K562 (cell line): ENCODE data around the gene DYNLT4. TPM values are rescaled to one million over a fixed set of nuclear protein-coding genes. Genes with fewer than 3 reads are reported as not detected.

Experiments
- ATAC-seq: fragments of 200-7000 bp; cut with Tn5 transposase; 3 replicates; pipeline ENCODE4 v1.9.1; 2020; ENCODE audit warnings: moderate library complexity
- BruUV-seq: library from RNA; stranded (reverse); fragments of 400-500 nt; replicated peaks from 2 replicates; lab custom pipeline; 2021; lab: Mats Ljungman, UMichigan
- CTCF ChIA-PET: fragments of 300-600 bp; formaldehyde crosslinking; extraction: SDS; loops from one replicate; lab custom pipeline; 2021; ENCODE audit warnings: low intra/inter-chr PET ratio; lab: Yijun Ruan, JAX
- POLR2A ChIA-PET: fragments of 300-600, 350-650 bp; sonication (Branson Sonifier 250); formaldehyde crosslinking; extraction: SDS; loops from one replicate; lab custom pipeline; 2021; ENCODE audit warnings: antibody characterized with exemption, inconsistent platforms; lab: Yijun Ruan, JAX
- DNase-seq, 4 experiments: peaks; one replicate each; pipeline versions ENCODE4 v3.0.0 to v3.0.0-alpha.2; 2011 to 2018; ENCODE audit warnings: low spot score in 3 of 4, mixed read lengths in 3 of 4; ENCODE audit errors: extremely low read depth in 1 of 4
- FAIRE-seq: peaks from 2 replicates; lab custom pipeline; 2011; peaks lifted over from hg19 to GRCh38; lab: Jason Lieb, UNC
- H2AFZ ChIP-seq: 2 replicates; pipeline ENCODE4 v1.6.0; 2011; ENCODE audit warnings: low read depth, low read length, control low read depth, inconsistent platforms
- H3K27ac ChIP-seq: fragments of 200-600 bp; 3 replicates; pipeline ENCODE4 v1.8.0; 2011; ENCODE audit warnings: low read depth, mild to moderate bottlenecking, control low read depth, inconsistent platforms, low read length, moderate library complexity, mixed read lengths; ENCODE audit errors: extremely low read depth
- H3K27me3 ChIP-seq, 2 experiments: fragments of 300-600 bp in 1 of 2; 2 replicates in 1 of 2; 3 replicates in 1 of 2; pipeline versions ENCODE4 v1.6.0 to v1.8.0; 2011; ENCODE audit warnings: inconsistent platforms in 2 of 2, low read length in 2 of 2, mild to moderate bottlenecking in 1 of 2, mixed read lengths in 1 of 2, moderate library complexity in 1 of 2; ENCODE audit not compliant: control insufficient read depth in 2 of 2, insufficient read depth in 2 of 2
- H3K36me3 ChIP-seq: fragments of 300-600 bp; 3 replicates; pipeline ENCODE4 v1.8.0; 2011; ENCODE audit warnings: mild to moderate bottlenecking, low read length, inconsistent platforms; ENCODE audit not compliant: control insufficient read depth, insufficient read depth
- H3K4me1 ChIP-seq, 2 experiments: fragments of 200-600 bp in 1 of 2; replicated peaks in 1 of 2; 2 replicates in 1 of 2; 3 replicates in 1 of 2; pipeline versions ENCODE4 v1.5.1 to v1.8.0; 2011; ENCODE audit warnings: inconsistent platforms in 2 of 2, low read length in 2 of 2, mild to moderate bottlenecking in 1 of 2, mixed read lengths in 1 of 2, moderate library complexity in 1 of 2; ENCODE audit not compliant: control insufficient read depth in 2 of 2, insufficient read depth in 2 of 2
- H3K4me2 ChIP-seq: 2 replicates; pipeline ENCODE4 v1.6.1; 2011; ENCODE audit warnings: low read length, control low read depth, inconsistent platforms, mixed read lengths; ENCODE audit not compliant: insufficient read depth
- H3K4me3 ChIP-seq: fragments of 200-600 bp; sonication (generic), shearing (Covaris generic); 2 replicates; pipeline ENCODE4 v1.5.1; 2016; ENCODE audit warnings: control low read depth, inconsistent platforms
- H3K79me2 ChIP-seq: fragments of 200-600 bp; 3 replicates; pipeline ENCODE4 v1.8.0; 2011; ENCODE audit warnings: low read length, inconsistent platforms; ENCODE audit not compliant: control insufficient read depth, insufficient read depth
- H3K9ac ChIP-seq, 2 experiments: 2 replicates each; pipeline versions ENCODE4 v1.6.0 to v1.6.1; 2011; ENCODE audit warnings: low read depth in 2 of 2, low read length in 2 of 2, control low read depth in 1 of 2, inconsistent platforms in 1 of 2, mild to moderate bottlenecking in 1 of 2, mixed read lengths in 1 of 2; ENCODE audit not compliant: insufficient read depth in 1 of 2
- H3K9me1 ChIP-seq: one replicate; pipeline ENCODE4 v1.6.0; 2011; ENCODE audit warnings: inconsistent platforms, mild to moderate bottlenecking, low read length, moderate library complexity; ENCODE audit not compliant: control insufficient read depth, insufficient read depth
- H3K9me3 ChIP-seq: replicated peaks from 2 replicates; pipeline ENCODE4 v1.5.1; 2011; ENCODE audit warnings: low read depth, low read length, inconsistent platforms; ENCODE audit not compliant: control insufficient read depth, insufficient read depth
- H4K20me1 ChIP-seq: replicated peaks from 2 replicates; pipeline ENCODE4 v1.6.1; 2011; ENCODE audit warnings: low read length, inconsistent platforms, mixed read lengths; ENCODE audit not compliant: control insufficient read depth, insufficient read depth
- ESRRA ChIP-seq: fragments of 450-650 bp; IDR thresholded peaks from 2 replicates; pipeline ENCODE4 v1.6.1; 2014; ENCODE audit warnings: low read depth, mild to moderate bottlenecking, moderate library complexity, borderline replicate concordance
- FOXP1 ChIP-seq: sonication (generic); formaldehyde crosslinking; IDR thresholded peaks from 2 replicates; pipeline ENCODE4 v1.8.0; 2022; ENCODE audit warnings: mild to moderate bottlenecking, missing genetic modification reagents
- HLTF ChIP-seq: fragments of 450-650 bp; IDR thresholded peaks from 2 replicates; pipeline ENCODE4 v1.6.1; 2016
- MCM2 ChIP-seq: fragments of 450-650 bp; IDR thresholded peaks from 2 replicates; pipeline ENCODE4 v1.6.1; 2017; ENCODE audit warnings: low read depth, mild to moderate bottlenecking
- SAFB2 ChIP-seq: fragments of 200-400 bp; formaldehyde crosslinking; IDR thresholded peaks from 2 replicates; pipeline ENCODE4 v1.6.1; 2018; ENCODE audit warnings: borderline replicate concordance, low read length, low read depth, moderate library complexity; ENCODE audit not compliant: severe bottlenecking
- SPI1 ChIP-seq: IDR thresholded peaks from 2 replicates; pipeline ENCODE4 v1.6.1; 2011; ENCODE audit warnings: low read depth, low read length, control low read depth, borderline replicate concordance
- TAL1 ChIP-seq: fragments of 450-650 bp; IDR thresholded peaks from 2 replicates; pipeline ENCODE4 v1.6.1; 2016; ENCODE audit warnings: mild to moderate bottlenecking
- TCF7 ChIP-seq: sonication (generic); IDR thresholded peaks from 2 replicates; pipeline ENCODE4 v1.6.1; 2016; ENCODE audit warnings: antibody characterized with exemption, borderline replicate concordance
- TEAD4 ChIP-seq, 2 experiments: sonication (generic) in 1 of 2; formaldehyde crosslinking in 1 of 2; IDR thresholded peaks; 2 replicates each; pipeline versions ENCODE4 v1.6.1 to v1.8.0; 2012 to 2022; ENCODE audit warnings: borderline replicate concordance in 1 of 2, inconsistent platforms in 1 of 2, low read length in 1 of 2, mild to moderate bottlenecking in 1 of 2, missing genetic modification reagents in 1 of 2
- ZNF431 ChIP-seq: sonication (generic); formaldehyde crosslinking; IDR thresholded peaks from 2 replicates; pipeline ENCODE4 v1.8.0; 2022; ENCODE audit warnings: mild to moderate bottlenecking, missing genetic modification reagents
- ZNF766 ChIP-seq: fragments of 200-800 bp; sonication (Bioruptor generic); conservative IDR thresholded peaks from 2 replicates; pipeline ENCODE4 v1.6.1; 2016; ENCODE audit warnings: missing genetic modification characterization, missing compliant biosample characterization
- ZNF778 ChIP-seq: fragments of 450-650 bp; formaldehyde crosslinking; IDR thresholded peaks from 2 replicates; pipeline ENCODE4 v1.4.0; 2020; ENCODE audit warnings: mild to moderate bottlenecking, moderate library complexity
- WGBS: fragments of 100-300 bp; shearing (Covaris generic); methylation state at CpG from one replicate; pipeline ENCODE4 v1.1.6; 2016; ENCODE audit warnings: low coverage, mixed read lengths; ENCODE audit not compliant: insufficient coverage; ENCODE audit errors: missing lambda C conversion rate; 5-methylcytosine and 5-hydroxymethylcytosine counted together
- in situ Hi-C: fragments of 300-500 bp; cut with MboI; formaldehyde crosslinking; loops from 4 replicates; pipeline ENCODE4 v1.15.0; 2018; ENCODE audit warnings: inconsistent platforms, mixed read lengths
- intact Hi-C: fragments of 100-400 bp; cut with micrococcal nuclease; formaldehyde crosslinking; loops from 2 replicates; pipeline ENCODE4 v1.14.2; 2022
- polyA plus RNA-seq, 8 experiments: library from polyadenylated mRNA; depleted of rRNA in 4 of 8; stranded (reverse) in 5 of 8; unstranded in 3 of 8; fragments of >200 nt; fragmentation: Nextera tagmentation in 2 of 8; fragmentation: Illumina TruSeq in 1 of 8; extraction: Ambion mirVana in 2 of 8; extraction: Trizol in 1 of 8; gene quantifications; 2 replicates each; pipeline versions ENCODE4 v1.2.1 to v1.2.3, GENCODE V29; 2011 to 2014; ENCODE audit warnings: inconsistent platforms in 1 of 8, missing spikeins in 1 of 8
- total RNA-seq, 7 experiments: library from RNA; depleted of rRNA in 6 of 7; stranded (reverse); fragments of >200 nt in 6 of 7; fragmentation: Illumina TruSeq in 2 of 7; extraction: Trizol in 2 of 7; gene quantifications; 2 replicates each; pipeline versions ENCODE4 v1.2.1 to v1.2.3, GENCODE V29; 2011 to 2021; ENCODE audit warnings: low replicate concordance in 1 of 7
- TF ChIP-seq, protein P1 (sequence below): sonication (generic); formaldehyde crosslinking; IDR thresholded peaks from 2 replicates; pipeline ENCODE4 v1.8.0; 2022; ENCODE audit warnings: mild to moderate bottlenecking, missing genetic modification reagents, borderline replicate concordance
- TF ChIP-seq, protein P2 (sequence below), 3 experiments: fragments of 200-800 bp in 1 of 3; fragments of 250-450 bp in 1 of 3; fragments of 450-650 bp in 1 of 3; sonication (Bioruptor Pico) in 1 of 3; sonication (Bioruptor generic) in 1 of 3; formaldehyde crosslinking in 1 of 3; IDR thresholded peaks; 2 replicates each; pipeline versions ENCODE4 v1.6.1 to v1.8.0; 2016 to 2022; ENCODE audit warnings: mild to moderate bottlenecking in 2 of 3, missing genetic modification characterization in 2 of 3, missing compliant biosample characterization in 1 of 3, moderate library complexity in 1 of 3
- TF ChIP-seq, protein P3 (sequence below): sonication (generic); formaldehyde crosslinking; IDR thresholded peaks from 2 replicates; pipeline ENCODE4 v1.9.0; 2022; ENCODE audit warnings: mild to moderate bottlenecking, missing genetic modification reagents

The DYNLT4 gene
- total and polyA plus RNA-seq, 9 of the 15 experiments (the other 6 are each of a cell fraction or from before 2014, with no cell fraction given): 0.29 to 0.73 TPM; not detected in 7

DNA sequence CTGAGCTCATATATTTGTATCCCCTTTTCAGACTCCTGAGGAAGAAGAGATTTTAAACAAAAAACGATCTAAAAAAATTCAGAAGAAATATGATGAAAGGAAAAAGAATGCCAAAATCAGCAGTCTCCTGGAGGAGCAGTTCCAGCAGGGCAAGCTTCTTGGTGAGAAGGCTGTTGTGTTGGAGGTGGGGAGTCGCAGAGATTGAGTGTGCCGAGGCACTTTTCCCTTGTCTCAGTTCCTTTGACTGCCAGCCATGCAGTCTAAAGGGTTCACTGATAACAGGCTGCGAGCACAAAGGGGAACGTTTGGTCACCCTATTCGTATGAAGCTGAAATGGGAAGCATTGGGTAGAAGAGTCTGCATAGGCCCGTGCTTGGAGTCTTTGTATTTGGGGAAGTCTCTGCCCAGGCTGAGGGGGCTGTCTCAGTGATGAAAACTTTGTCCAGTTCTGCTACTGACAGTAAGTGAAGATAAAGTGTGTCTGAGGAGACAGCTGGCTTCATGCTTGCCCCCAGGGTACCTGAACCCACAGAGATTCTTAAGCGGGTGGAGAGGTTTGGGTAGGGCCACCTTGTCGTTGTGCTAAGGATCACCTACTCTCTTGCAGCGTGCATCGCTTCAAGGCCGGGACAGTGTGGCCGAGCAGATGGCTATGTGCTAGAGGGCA, 29.0 kb downstream of the DYNLT4 start:
- Histone ChIP-seq H4K20me1 (peaks cover 31% of the 10 kb centered on the region), H3K4me2 (peak overlapping the region; percentile 93), H2AFZ (no peak overlapping the region), H3K9ac (peak overlapping the region; percentile 99; a peak in 3 of 4 replicates), H3K27me3 (no peaks in the 10 kb centered on the region), H3K9me3 (no peaks in the 10 kb centered on the region), H3K79me2 (peaks cover 54% of the 10 kb centered on the region), H3K4me3 (peak overlapping the region; percentile 75), H3K27ac (peak overlapping the region; percentile 98), H3K36me3 (peaks cover 60% of the 10 kb centered on the region), H3K9me1 (peaks cover 10% of the 10 kb centered on the region), H3K4me1 (peaks cover 13 to 22% of the 10 kb centered on the region in 2 experiments)
- in situ Hi-C loops (no loop called here), intact Hi-C loops (loop anchor here (5.0 kb wide), 1 partner anchor 39 kb away; no protein-coding TSS in a partner anchor)
- no peak for FAIRE-seq
- DNase-seq: no peak
- no peak for ATAC-seq
- CTCF ChIA-PET: interaction anchor here (0.5 kb wide), 1 partner anchor 7 kb away, joined by 3 read pairs; no protein-coding TSS in a partner anchor
- BruUV-seq: no TSS peak
- POLR2A ChIA-PET: interaction anchor here (0.7 to 11.6 kb wide), 11 partner anchors 9 to 522 kb away, joined by 3 to 253 read pairs (median 5); partner anchors contain the start of genes BEST4, BTBD19, DYNLT4 and UROD
- 55% methylated on average over 13 of the region's 13 CpGs for WGBS
- TF ChIP-seq, protein P1, sequence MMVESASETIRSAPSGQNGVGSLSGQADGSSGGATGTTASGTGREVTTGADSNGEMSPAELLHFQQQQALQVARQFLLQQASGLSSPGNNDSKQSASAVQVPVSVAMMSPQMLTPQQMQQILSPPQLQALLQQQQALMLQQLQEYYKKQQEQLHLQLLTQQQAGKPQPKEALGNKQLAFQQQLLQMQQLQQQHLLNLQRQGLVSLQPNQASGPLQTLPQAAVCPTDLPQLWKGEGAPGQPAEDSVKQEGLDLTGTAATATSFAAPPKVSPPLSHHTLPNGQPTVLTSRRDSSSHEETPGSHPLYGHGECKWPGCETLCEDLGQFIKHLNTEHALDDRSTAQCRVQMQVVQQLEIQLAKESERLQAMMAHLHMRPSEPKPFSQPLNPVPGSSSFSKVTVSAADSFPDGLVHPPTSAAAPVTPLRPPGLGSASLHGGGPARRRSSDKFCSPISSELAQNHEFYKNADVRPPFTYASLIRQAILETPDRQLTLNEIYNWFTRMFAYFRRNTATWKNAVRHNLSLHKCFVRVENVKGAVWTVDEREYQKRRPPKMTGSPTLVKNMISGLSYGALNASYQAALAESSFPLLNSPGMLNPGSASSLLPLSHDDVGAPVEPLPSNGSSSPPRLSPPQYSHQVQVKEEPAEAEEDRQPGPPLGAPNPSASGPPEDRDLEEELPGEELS (CRISPR knock-in tag): no peak
- no peak for TF ChIP-seq ZNF766 (CRISPR knock-in tag)
- no peak for TF ChIP-seq TAL1
- 0 out of 2 replicates have a peak, but pooled peaks have one; percentile 29 for TF ChIP-seq SPI1
- TF ChIP-seq SAFB2: no peak
- TF ChIP-seq, protein P2, sequence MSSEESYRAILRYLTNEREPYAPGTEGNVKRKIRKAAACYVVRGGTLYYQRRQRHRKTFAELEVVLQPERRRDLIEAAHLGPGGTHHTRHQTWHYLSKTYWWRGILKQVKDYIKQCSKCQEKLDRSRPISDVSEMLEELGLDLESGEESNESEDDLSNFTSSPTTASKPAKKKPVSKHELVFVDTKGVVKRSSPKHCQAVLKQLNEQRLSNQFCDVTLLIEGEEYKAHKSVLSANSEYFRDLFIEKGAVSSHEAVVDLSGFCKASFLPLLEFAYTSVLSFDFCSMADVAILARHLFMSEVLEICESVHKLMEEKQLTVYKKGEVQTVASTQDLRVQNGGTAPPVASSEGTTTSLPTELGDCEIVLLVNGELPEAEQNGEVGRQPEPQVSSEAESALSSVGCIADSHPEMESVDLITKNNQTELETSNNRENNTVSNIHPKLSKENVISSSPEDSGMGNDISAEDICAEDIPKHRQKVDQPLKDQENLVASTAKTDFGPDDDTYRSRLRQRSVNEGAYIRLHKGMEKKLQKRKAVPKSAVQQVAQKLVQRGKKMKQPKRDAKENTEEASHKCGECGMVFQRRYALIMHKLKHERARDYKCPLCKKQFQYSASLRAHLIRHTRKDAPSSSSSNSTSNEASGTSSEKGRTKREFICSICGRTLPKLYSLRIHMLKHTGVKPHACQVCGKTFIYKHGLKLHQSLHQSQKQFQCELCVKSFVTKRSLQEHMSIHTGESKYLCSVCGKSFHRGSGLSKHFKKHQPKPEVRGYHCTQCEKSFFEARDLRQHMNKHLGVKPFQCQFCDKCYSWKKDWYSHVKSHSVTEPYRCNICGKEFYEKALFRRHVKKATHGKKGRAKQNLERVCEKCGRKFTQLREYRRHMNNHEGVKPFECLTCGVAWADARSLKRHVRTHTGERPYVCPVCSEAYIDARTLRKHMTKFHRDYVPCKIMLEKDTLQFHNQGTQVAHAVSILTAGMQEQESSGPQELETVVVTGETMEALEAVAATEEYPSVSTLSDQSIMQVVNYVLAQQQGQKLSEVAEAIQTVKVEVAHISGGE (CRISPR knock-in tag; IDR thresholded peaks at IDR 0.05): no peak
- TF ChIP-seq TEAD4 (IDR thresholded peaks at IDR 0.05; ENCODE audit: low read length): no peak
- TF ChIP-seq TEAD4 (CRISPR knock-in tag; IDR thresholded peaks at IDR 0.05; ENCODE audit: borderline replicate concordance): peak; percentile 65; the same call in 1 of the 2 replicates
- TF ChIP-seq ZNF431 (CRISPR knock-in tag): no peak
- 0 out of 2 replicates have a peak, but pooled peaks have one; percentile 60 for TF ChIP-seq FOXP1
- TF ChIP-seq ESRRA: no peak
- TF ChIP-seq, protein P3, sequence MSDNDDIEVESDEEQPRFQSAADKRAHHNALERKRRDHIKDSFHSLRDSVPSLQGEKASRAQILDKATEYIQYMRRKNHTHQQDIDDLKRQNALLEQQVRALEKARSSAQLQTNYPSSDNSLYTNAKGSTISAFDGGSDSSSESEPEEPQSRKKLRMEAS (CRISPR knock-in tag): peak; percentile 35; the same call in 1 of the 2 replicates
- no peak for TF ChIP-seq MCM2
- TF ChIP-seq TCF7: no peak
- no peak for TF ChIP-seq ZNF778 (CRISPR knock-in tag)
- no peak for TF ChIP-seq HLTF
